Esophagus muscularis mucosa (tissue), 4 donors: ENCODE measurements around the gene CEND1. TPM values are rescaled to one million over a fixed set of nuclear protein-coding genes. Genes with fewer than 3 reads are reported as not detected.

Source experiments
- DNase-seq: peaks from one replicate; pipeline ENCODE4 v3.0.0-alpha.2; 2017; ENCODE audit errors: extremely low spot score
- H3K27ac ChIP-seq, 4 donors: fragments of 200-600 bp; sonication (generic); replicated peaks in 1 of 4; 1 replicate in 3 of 4; 2 replicates in 1 of 4; pipeline ENCODE4 v1.5.1; 2016 to 2019; ENCODE audit warnings: mild to moderate bottlenecking in 1 of 4
- H3K27me3 ChIP-seq, 4 donors: fragments of 200-600 bp; sonication (generic); one replicate each; pipeline versions ENCODE4 v1.5.1 to v1.6.0; 2016 to 2019
- H3K36me3 ChIP-seq, 4 donors: fragments of 200-600 bp; sonication (generic); one replicate each; pipeline ENCODE4 v1.5.1; 2016 to 2019
- H3K4me1 ChIP-seq, 4 donors: fragments of 200-600 bp; sonication (generic); one replicate each; pipeline ENCODE4 v1.5.1; 2016 to 2019
- H3K4me3 ChIP-seq, 4 donors: fragments of 200-600 bp; sonication (generic); 1 replicate in 2 of 4; 2 replicates in 2 of 4; pipeline ENCODE4 v1.5.1; 2016 to 2019; ENCODE audit warnings: mild to moderate bottlenecking in 4 of 4, moderate library complexity in 1 of 4
- H3K9me3 ChIP-seq, 4 donors: fragments of 200-600 bp; sonication (generic); 1 replicate in 3 of 4; 2 replicates in 1 of 4; pipeline ENCODE4 v1.5.1; 2016 to 2019
- CTCF ChIP-seq, 3 experiments: fragments of 200-600 bp in 2 of 3; fragments of 450-650 bp in 1 of 3; sonication (generic) in 2 of 3; IDR thresholded peaks; one replicate each; pipeline ENCODE4 v1.5.1; 2017 to 2019; ENCODE audit warnings: antibody characterized with exemption in 3 of 3, mild to moderate bottlenecking in 2 of 3, moderate library complexity in 1 of 3
- EP300 ChIP-seq: sonication (generic); formaldehyde crosslinking; IDR thresholded peaks from one replicate; pipeline ENCODE4 v1.6.1; 2017; ENCODE audit warnings: antibody characterized with exemption
- POLR2A ChIP-seq: fragments of 450-650 bp; IDR thresholded peaks from one replicate; pipeline ENCODE4 v1.6.1; 2017; ENCODE audit warnings: antibody characterized with exemption, moderate library complexity, mild to moderate bottlenecking, low read depth
- POLR2AphosphoS5 ChIP-seq, 2 donors: sonication (generic); formaldehyde crosslinking; IDR thresholded peaks; one replicate each; pipeline ENCODE4 v1.6.1; 2017; ENCODE audit warnings: antibody characterized with exemption in 2 of 2
- WGBS: methylation state at CpG from one replicate; pipeline ENCODE4 v1.1.5; 2018; 5-methylcytosine and 5-hydroxymethylcytosine counted together
- intact Hi-C: fragments of 100-400 bp; cut with DNase I; formaldehyde crosslinking; loops from one replicate; pipeline ENCODE4 v1.15.1; 2023
- total RNA-seq, 4 donors: library from RNA; depleted of rRNA; stranded (reverse); fragments of >200 nt; gene quantifications; one replicate each; pipeline versions ENCODE4 v1.1.0 to v1.2.1, GENCODE V29; 2016

Gene CEND1
- total RNA-seq, 4 donors from 2014 or later, result 0.42 to 3.3 (median 2.6) TPM

DNA sequence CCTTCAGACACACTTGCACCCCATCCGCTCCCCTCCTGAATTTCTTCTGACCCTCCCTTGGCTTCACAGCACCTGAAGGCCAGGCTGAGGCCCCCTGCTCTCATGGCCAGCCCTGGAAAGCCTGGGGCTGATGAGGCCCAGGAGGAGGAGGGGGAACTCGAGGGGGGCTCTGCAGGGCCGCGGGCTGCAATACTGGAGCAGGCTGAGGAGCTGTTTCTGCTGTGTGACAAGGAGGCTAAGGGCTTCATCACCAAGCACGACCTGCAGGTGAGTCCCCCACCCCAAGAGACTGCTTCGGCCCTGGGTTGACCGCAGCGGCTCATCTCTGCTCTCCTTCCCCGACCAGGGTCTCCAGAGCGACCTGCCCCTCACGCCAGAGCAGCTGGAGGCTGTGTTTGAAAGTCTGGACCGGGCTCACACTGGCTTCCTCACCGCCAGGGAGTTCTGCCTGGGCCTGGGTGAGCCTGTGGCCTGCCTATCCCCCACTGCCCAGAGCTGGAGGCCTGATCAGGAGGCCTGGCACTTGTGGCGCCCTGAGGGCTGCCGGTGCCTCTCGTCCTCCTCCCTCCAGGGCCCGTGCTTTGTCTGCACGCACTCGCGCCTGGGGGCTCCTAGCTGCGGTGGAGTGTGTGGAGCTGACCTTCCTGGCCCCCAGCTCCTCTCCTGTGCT, 38.8 kb upstream of the CEND1 start:
- Histone ChIP-seq H3K36me3 (peaks cover 20 to 26% (median 22%) of the 10 kb centered on the region in 4 donors), H3K27me3 (peaks cover 0 to 89% (median 65%) of the 10 kb centered on the region in 4 donors), H3K9me3 (no peaks in the 10 kb centered on the region), H3K4me1 (peaks cover 65 to 77% (median 72%) of the 10 kb centered on the region in 4 donors), H3K27ac (peak overlapping the region; percentile 15 to 68 (median 58)), H3K4me3 (peak overlapping the region in 3 of 4 donors; percentile 43 to 54 (median 47))
- intact Hi-C loops, result no loop called here
- DNase-seq, result no peak
- WGBS, result 56% methylated on average over 19 of the region's 21 CpGs
- no peak for TF ChIP-seq POLR2AphosphoS5 (IDR thresholded peaks at IDR 0.05)
- no peak for TF ChIP-seq EP300
- TF ChIP-seq POLR2A, result no peak
- TF ChIP-seq CTCF (IDR thresholded peaks at IDR 0.05), result no peak

DNA sequence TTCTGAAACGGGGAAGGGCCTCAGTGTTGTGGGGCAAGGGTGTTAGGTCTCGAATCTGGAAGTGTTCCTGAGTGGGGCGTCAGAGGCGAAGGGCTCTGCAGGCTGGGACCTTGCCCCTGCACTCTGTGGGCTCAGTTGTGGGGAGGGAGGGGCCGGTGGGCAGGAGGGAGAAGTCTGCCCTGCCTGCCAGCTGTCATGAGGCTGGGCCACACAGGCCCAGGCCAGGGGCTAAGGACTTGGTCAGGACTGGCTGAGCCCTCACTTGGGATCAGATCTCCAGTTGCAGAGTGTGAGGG, 38.0 kb upstream of the CEND1 start, which contains the start of gene CRACR2B:
TSS of gene CRACR2B (plus strand) at position 23 of the 296 bp plus-strand sequence. CDS start 689 bp downstream, outside the sequence.
- TF ChIP-seq POLR2A (no peak), EP300 (no peak)
- peak within 1 kb of the TSS; percentile 15 to 68 (median 65) for H3K27ac ChIP-seq
- 82% methylated on average over 5 of the region's 5 CpGs for WGBS
- no peak for DNase-seq
- peak within 1 kb of the TSS; percentile 47 to 60 (median 48) for H3K4me3 ChIP-seq
- peaks cover 27 to 34% (median 30%) of the 10 kb centered on the region in 4 donors for H3K36me3 ChIP-seq
- peaks cover 0 to 90% (median 65%) of the 10 kb centered on the region in 4 donors for H3K27me3 ChIP-seq
- H3K4me1 ChIP-seq, result peaks cover 65 to 73% (median 68%) of the 10 kb centered on the region in 4 donors
- H3K9me3 ChIP-seq, result no peaks in the 10 kb centered on the region
- intact Hi-C loops, result no loop called here

DNA sequence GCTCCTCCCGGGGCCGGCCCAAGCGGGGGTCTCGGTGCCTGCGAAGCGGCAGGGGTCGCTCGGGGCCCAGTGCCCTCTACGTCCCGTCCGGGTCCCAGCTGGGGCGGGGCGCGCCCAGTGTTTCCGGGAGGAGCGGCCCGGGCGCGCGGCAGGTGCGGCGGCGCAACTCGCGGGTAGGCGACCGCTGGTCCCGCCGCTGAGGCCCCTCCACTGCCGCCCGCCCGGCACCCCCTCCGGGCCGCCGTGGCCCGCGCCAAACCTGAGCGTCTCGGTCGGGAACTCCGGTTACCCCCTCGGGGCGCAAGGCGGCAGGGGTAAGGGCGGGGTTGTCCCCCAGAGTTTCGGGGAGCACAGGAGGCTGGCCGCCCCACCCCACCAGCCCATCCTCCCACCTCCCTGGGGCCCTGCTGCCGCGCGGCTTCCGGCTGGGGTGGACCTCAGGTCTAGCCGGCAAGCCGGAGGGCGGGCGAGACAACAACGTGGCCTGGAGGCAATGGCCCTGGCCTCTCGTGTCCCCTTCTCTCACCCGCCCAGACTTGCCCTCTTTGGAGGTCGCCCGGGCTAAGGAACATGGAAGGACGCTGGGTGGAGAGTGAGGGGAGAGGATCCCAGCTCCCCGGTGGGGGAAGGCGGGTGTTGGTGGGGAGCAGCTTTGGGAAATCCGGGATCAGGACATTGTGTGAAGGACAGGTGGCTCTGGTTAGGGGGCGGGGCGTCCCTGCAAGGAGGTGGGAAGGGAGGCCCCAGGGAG, 37.4 kb upstream of the CEND1 start:
- H3K36me3 ChIP-seq, result peaks cover 31 to 39% (median 35%) of the 10 kb centered on the region in 4 donors
- intact Hi-C loops, result no loop called here
- H3K27ac ChIP-seq, result peak overlapping the region; percentile 11 to 68 (median 65)
- DNase-seq, result no peak
- H3K9me3 ChIP-seq, result no peaks in the 10 kb centered on the region
- H3K27me3 ChIP-seq, result peaks cover 0 to 88% (median 65%) of the 10 kb centered on the region in 4 donors
- 27% methylated on average over 16 of the region's 66 CpGs for WGBS
- no peak for TF ChIP-seq CTCF (IDR thresholded peaks at IDR 0.05)
- peak overlapping the region; percentile 46 to 60 (median 48) for H3K4me3 ChIP-seq
- peaks cover 66 to 71% (median 68%) of the 10 kb centered on the region in 4 donors for H3K4me1 ChIP-seq

GRCh38 chr11:826836-827145, 36.9 kb upstream of the CEND1 start:
- no peak for TF ChIP-seq POLR2AphosphoS5 (IDR thresholded peaks at IDR 0.05)
- TF ChIP-seq CTCF (IDR thresholded peaks at IDR 0.05), result no peak
- no peak for TF ChIP-seq EP300
- TF ChIP-seq POLR2A, result no peak
- H3K9me3 ChIP-seq, result no peaks in the 10 kb centered on the region
- intact Hi-C loops, result no loop called here
- WGBS, result 7% methylated on average over 15 of the region's 22 CpGs
- H3K27me3 ChIP-seq, result peaks cover 0 to 83% (median 65%) of the 10 kb centered on the region in 4 donors
- peaks cover 31 to 44% (median 40%) of the 10 kb centered on the region in 4 donors for H3K36me3 ChIP-seq
- DNase-seq, result no peak
- H3K27ac ChIP-seq, result peak overlapping the region; percentile 11 to 68 (median 65)
- peaks cover 66 to 71% (median 68%) of the 10 kb centered on the region in 4 donors for H3K4me1 ChIP-seq
- peak overlapping the region; percentile 46 to 60 (median 48) for H3K4me3 ChIP-seq

DNA sequence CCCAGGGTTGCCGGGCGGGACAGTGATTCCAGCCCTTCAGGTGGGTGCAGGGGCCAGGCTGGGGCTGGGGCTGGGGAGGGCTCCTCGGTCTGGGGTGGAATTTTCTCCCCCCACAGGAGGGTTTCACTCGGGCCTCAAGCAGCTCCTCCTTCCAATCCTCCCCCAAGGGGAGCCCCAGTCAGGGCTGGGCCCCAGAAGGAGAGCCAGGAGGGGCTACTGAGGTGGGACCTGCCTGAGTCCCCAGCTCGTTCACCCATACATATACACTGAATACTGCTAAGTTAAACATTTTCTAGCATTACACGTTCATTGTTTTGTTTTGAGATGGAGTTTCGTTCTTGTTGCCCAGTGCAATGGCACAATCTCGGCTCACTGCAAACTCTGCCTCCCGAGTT, 36.3 kb upstream of the CEND1 start:
- peaks cover 0 to 77% (median 62%) of the 10 kb centered on the region in 4 donors for H3K27me3 ChIP-seq
- intact Hi-C loops, result no loop called here
- peaks cover 68 to 71% (median 69%) of the 10 kb centered on the region in 4 donors for H3K4me1 ChIP-seq

More for the DNA sequence above, 36.3 kb upstream of the CEND1 start:
- DNase-seq, result no peak
- no peaks in the 10 kb centered on the region for H3K9me3 ChIP-seq
- TF ChIP-seq CTCF (IDR thresholded peaks at IDR 0.05) (no peak), POLR2A (no peak)
- H3K4me3 ChIP-seq, result peak overlapping the region in 2 of 4 donors; percentile 47 to 60
- WGBS, result 87% methylated on average over 8 of the region's 9 CpGs
- peak overlapping the region in 1 of 4 donors; percentile 13 for H3K27ac ChIP-seq
- H3K36me3 ChIP-seq, result peaks cover 31 to 46% (median 45%) of the 10 kb centered on the region in 4 donors
